RKO (cell line): ENCODE results near the gene DCUN1D2.
"Not testable (repeated sequence)": the region's sequence is repeated elsewhere in the genome, so short reads cannot be mapped to it uniquely, and the experiment has no call there.

Source experiments
- DNase-seq: peaks from one replicate; pipeline ENCODE4 v3.0.0-alpha.2; 2016; ENCODE audit warnings: low spot score

DCUN1D2 gene

DNA sequence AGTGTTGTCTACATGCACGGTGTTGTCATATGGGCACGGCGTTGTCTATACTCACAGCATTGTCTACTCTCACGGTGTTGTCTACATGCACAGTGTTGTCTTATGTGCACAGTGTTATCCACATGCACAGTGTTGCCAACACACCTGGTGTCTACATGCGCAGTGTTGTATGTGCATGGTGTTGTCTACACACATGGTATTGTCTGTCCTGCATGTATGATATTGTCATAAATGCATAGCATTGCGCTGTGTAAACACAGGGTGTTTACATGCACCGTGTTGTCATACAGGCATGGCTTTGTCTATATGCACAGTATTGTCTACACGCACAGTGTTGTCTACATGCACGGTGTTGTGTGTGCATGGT, 44.0 kb downstream of the DCUN1D2 start:
- no peak for DNase-seq

DNA sequence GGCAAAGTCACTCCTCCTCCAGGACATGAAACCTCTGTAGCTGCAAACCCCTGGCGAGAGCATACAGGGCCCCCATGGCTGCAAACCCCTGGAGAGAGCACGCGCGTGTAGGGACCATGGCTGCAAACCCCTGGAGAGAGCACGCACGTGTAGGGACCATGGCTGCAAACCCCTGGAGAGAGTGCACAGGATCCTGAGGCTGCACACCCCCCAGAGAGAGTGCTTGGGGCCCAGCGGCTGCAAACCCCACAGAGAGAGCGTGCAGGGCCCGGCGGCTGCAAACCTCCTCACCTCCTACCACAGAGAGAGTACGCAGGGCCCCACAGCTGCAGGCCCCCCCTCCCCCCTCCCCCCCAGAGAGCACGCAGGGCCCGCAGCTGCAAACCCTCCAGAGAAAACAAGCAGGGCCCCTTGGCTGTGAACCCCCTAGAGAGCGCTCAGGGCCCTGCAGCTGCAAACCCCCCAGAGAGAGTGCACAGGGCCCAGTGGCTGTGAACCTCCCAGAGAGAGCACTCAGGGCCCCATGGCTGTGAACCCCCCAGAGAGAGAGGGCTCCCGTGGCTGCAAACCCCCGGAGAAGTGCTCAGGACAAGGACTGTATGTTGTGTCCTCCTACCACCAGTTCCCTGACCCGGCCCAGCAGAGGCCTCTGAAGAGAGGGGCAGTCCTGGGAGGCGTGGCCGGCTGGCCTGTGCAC, 44.6 kb downstream of the DCUN1D2 start:
- DNase-seq = no peak

DNA sequence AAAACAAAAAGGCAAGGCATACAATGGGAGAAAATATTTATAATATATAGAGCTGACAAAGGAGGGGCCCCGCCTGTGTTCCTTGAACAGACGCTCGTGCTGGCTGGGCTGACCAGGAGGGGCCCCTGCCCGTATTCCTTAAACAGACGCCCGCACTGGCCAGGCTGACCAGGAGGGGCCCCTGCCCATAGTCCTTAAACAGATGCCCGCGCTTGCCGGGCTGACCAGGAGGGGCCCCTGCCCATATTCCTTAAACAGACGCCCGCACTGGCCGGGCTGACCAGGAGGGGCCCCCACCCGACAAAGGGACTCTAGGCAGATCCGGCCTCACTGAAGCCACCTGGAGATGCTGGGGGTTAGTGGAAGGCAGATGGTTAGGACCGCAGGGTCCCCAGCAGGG, 46.5 kb downstream of the DCUN1D2 start:
- DNase-seq = no peak

GRCh38 chr13:113442985-113443362, 47.5 kb downstream of the DCUN1D2 start:
- no peak for DNase-seq

DNA sequence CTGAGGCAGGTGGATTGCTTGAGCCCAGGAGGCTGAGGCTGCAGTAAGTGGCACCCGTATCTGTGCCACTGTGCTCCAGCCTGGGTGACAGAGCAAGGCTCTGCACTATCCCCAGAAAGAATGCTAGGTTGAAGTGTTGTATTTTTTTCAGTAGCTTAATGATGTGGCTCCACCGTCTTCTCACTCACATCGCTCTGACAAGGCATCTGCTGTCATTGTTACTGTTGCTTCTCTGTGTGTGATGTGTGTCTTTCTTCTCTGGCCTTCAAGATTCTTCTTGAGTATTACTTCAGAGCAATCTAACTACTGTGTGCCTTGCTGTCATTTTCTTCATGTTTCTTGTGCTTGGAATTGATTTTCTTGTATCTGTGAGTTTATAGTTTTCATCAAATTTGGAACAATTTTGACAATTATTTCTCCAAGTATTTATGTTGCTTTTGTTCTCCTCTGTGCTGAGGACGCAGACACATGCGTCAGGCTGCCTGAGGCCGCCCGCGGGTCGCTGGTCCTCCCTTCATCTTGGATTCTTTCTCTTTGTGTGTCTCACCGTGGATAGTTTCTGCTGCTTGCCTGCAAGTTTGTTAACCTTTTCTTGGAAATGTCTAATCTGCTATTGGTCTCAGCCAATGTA, 48.0 kb downstream of the DCUN1D2 start:
- no peak for DNase-seq

DNA sequence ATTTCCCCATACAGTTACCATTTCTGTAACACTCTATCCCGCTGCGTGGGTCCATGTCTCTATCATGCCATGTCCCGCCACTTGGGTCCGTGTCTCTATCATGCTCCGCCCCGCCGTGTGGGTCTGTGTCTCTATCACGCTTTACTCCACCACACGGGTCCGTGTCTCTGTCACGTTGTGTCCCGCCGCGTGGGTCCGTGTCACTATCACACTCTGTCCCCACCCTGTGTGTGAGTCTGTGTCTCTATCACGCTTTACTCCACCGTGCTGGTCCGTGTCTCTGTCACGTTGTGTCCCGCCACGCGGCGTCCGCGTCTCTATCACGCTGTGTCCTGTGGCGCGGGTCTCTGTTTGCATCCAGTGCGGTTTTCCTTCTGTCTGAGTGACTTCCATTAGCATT, 48.9 kb downstream of the DCUN1D2 start:
- no peak for DNase-seq

DNA sequence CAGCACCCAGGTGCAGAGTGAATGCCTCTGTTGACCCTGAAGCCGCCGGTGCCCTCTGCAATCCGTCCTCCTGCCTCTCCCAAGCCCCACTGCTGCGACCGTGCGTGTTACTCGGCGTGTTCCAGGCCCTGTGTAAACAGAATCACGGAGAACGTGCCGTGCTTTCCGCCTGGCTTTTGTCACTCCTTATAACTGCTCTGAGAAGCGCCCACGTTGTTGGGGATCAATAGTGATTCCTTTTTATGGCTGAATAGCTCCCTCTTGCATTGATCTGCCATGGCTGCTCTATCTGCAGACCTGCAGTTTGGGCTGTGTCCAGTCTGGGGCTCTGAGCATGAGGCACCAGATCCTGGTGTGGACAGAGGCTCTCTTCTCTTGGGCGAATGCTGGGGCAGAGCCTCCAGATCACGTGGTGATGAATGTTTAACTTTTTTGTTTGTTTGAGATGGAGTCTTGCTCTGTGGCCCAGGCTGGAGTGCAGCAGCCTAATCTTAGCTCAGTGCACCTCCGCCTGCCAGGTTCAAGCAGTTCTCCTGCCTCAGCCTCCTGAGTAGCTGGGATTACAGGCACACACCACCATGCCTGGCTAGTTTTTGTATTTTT, 53.0 kb downstream of the DCUN1D2 start:
- DNase-seq = peak; percentile 39

DNA sequence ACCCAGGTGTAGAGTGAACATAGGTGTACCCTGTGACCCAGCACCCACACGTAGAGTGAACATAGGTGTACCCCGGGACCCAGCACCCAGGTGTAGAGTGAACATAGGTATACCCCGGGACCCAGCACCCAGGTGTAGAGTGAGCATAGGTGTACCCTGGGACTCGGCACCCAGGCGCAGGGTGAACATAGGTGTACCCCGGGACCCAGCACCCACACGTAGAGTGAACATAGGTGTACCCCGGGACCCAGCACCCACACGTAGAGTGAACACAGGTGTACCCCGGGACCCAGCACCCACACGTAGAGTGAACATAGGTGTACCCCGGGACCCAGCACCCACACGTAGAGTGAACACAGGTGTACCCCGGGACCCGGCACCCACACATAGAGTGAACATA, 53.6 kb downstream of the DCUN1D2 start:
- not testable (repeated sequence) for DNase-seq

DNA sequence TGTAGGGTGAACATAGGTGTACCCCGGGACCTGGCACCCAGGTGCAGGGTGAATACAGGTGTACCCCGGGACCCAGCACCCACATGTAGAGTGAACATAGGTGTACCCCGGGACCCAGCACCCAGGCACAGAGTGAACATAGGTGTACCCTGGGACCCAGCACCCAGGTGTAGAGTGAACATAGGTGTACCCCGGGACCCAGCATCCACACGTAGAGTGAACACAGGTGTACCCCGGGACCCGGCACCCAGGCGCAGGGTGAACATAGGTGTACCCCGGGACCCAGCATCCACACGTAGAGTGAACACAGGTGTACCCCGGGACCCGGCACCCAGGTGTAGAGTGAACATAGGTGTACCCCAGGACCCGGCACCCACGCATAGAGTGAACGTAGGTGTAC, 54.6 kb downstream of the DCUN1D2 start:
- DNase-seq = not testable (repeated sequence)

DNA sequence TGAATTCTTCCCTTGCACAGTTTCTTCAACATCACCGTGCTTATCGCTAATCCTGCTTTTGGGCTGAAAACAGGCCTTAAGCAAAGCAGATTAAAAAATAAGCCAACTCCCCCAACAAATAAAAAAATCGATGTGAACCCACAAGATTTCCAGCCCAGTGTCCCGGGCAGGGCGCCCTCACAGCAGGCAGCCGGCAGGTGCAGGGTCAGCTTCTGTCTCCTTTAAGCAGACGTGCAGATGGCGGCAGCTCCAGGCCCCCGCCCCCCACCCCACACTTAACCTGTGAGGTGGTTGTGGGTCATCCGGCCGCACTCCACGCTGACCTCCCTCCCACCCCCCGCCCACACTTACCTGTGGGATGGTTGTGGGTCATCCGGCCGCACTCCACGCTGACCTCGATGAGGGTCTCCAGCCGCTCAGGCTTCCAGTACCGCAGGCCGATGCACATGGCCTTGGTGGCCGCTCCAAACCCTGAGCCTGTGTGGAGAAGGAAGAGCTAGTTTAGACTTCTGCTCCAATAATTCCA, 57.1 kb downstream of the DCUN1D2 start:
- DNase-seq = no peak

DNA sequence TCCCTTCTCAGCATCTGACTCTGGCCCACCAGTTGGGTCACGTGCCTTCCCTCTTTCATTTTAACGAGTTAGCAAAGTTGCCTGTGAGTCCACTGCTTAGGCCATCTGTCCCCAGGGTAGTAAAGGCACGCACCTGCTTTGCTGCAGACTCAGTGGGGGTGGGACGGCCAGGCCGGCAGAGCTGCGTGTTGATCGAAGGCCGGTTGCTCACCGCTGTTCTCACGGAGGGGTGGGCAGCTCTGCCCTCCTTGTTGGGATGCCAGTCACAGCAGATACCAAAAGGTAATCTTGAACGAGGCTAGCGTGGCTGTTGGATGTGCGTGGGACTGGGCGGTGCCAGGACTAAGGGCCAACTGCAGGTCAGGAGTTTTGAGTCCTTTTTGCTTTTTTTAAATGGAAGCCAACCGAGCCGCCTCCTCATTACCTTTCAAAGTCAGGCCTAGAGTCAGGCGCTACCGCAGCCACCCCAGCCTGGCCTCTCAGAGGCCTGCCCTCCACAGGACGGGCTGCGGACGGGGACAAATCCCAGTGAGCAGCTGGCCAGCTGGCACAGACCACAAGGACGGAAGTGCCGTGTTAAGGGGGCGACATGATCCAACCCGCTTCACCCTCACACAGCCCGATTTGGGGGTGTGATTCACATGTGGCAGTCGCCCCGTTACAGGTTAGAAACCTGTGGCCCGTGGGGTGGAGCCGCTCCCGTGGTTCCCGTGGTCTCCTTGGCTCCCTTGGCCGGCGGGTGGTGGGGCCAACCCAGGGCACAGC, 57.8 kb downstream of the DCUN1D2 start:
- no peak for DNase-seq

DNA sequence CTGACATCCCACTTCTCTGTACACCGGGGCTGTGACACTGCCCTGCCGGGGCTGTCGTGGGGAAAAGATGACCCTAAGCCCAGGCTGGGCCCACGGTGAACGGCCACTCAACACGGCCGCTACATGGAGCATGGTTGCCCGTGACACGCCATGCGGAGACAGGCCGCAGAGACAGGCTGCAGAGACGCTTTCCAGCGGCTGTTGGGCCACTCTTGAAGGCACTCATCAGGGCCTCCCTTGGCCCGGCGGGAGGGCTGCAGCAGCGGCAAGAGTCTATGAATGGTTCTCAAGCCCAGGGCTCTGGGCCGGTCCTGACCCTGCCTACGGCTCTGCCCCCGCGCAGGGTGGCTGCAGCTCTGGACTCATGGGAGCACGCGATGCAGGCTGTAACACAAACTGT, 59.3 kb downstream of the DCUN1D2 start:
- DNase-seq = no peak

DNA sequence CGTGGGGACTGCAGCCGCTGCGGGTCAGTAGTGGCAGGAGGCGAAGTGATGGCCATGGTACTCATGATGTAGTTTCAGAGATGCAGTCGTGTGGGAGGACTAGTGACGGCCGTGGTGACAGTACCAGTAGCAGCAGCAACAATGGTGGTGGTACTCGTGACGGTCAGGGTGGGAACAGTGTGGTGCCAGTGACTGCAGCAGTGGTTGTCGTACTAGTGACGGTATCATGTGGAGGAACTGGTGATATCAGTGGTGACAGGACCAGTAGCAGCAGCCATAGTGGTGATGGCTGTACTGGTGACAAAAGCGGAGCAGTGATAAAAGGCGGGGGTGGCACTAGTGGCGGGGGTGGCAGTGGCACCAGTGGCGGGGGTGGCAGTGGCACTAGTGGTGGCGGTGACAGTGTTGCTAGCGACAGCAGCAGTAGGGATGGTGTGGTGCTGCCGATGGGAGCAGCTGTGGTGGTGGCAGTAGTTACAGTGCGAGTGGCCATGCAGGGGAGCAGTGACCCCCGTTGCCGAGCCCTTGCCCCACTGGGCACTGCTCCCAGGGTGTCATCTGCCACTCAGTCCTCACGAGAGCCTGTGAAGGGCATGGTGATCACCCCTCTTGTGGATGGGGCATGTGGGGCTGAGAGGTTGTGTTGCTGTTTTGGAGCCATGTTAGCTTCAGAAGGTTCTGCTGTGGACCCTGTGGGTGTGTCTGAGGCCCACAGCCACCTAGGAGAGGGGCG, 60.0 kb downstream of the DCUN1D2 start:
- DNase-seq = no peak

DNA sequence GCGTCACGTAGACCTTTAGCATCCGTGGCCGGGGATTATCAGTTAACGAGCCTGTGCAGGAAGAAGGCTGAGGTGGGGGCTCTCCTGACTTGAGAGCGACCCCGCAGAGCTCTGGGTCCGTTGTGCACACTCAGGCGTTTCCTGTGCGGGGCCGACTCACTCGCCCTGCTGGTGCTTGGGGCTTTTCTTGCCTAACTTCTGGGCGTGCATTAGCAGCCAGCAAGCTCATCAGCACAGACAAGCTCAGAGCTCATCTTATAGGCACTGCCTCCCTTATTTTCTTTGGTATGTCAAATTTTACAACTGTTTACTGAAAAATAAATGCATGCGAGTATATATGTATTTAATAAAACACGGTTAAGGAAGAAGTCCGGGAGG, 60.9 kb downstream of the DCUN1D2 start:
- no peak for DNase-seq

GRCh38 chr13:113428871-113429607, 61.5 kb downstream of the DCUN1D2 start:
- no peak for DNase-seq

DNA sequence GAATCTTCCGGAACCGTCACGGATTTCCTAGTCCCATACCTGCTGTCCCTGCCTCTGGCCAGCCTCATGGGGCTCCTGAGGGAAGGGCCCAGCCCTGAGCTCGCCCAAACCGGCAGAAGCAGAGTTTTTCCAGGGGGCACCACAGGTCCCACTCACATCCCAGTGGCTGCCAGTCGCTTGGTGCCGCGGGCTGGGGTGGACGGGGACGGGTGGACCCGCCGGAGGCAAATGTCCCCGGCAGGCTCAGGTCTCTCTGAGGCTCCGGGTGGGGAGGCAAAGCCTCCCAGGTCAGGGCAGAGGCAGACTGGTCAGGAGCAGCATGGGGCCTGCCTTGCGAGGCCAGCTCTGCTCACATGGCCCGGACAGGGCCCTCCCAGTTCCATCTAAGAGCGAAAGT, 62.0 kb downstream of the DCUN1D2 start:
- DNase-seq = no peak

GRCh38 chr13:113427562-113428468, 62.7 kb downstream of the DCUN1D2 start:
- DNase-seq = no peak

DNA sequence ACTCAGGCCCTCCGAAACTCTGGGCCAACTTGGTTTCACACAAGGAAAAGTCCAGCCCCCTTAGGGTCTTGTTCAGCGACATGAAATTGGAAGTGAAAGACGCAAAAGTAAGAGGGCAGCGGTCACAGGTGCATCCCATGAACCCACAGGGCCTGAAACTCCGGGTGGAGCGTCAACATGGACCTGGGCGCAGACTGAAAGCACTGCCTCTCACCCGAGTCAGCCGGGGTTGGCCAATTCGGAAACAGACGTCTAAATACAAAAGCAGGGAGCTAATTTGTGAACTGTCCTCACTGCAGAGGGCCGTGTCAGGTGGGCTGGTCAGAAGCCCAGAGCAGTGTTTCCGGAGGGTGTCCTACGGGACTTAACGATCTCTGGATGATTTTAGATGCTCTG, 63.9 kb downstream of the DCUN1D2 start:
- no peak for DNase-seq

- DNase-seq = no peak
Measured at GRCh38 chr13:113425941-113426590, 64.4 kb downstream of the DCUN1D2 start.
